ENCODE measurements around the gene CENPW.

CENPW gene

DNA sequence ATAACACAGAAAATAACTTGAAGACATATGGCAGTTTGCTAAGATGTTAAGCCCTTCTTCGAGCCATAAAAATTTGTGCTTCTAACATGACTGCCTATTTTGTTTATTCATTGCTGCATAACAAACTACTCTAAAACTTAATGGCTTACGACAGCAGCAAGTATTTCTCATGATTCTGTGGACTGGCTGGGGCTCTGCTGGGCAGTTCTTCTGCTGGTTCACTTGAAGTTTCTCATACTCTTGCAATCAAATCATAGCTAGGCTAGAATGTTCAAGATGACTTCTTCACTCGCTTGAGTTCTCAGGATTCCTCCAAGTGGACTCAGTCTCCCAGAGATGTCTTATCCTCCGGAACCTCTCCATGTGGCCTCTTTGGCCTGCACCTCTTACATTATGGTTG, 33.4 kb downstream of the CENPW start:
- DNase-seq (ENCODE audit: low read depth in 2 of 2) = no peak

DNA sequence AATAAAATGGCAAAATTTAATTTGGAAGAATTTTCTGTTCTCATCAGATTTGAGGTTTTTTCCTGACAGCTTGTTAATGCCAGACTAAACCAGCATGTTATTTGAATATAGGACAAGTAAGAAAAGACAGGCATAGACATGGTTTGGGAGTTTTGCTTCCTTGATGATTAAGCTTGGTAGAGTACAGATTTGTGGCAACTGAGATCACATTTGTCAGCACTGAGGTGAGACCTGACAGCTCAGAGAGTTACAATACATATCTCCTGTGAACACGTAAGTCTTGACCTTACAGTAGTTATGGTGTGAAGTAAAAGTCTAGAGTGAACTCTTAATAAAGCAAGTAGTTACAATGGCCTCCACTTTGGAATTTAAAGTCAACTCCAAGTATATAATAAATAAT, 34.5 kb downstream of the CENPW start:
- no peak for DNase-seq (ENCODE audit: low read depth in 2 of 2)

DNA sequence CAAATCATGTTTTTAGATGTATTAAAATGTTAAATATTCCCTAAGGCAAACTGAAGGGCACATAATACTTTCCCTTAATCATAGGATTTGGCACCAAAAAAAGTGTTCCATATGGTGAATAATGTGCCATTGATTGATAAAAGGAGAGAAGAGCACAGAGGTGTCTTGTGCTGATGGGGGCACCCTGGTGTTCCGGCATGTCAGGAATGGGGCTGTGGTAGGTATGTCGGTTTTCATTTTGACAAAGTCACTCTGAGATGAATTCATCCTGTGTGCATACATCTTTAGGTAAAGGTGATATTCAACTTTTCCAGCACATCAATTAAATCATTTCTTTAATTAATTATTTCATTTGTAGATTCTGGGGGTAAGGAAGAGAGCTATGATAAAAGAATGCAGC, 36.8 kb downstream of the CENPW start:
- no peak for DNase-seq (ENCODE audit: low read depth in 2 of 2)

DNA sequence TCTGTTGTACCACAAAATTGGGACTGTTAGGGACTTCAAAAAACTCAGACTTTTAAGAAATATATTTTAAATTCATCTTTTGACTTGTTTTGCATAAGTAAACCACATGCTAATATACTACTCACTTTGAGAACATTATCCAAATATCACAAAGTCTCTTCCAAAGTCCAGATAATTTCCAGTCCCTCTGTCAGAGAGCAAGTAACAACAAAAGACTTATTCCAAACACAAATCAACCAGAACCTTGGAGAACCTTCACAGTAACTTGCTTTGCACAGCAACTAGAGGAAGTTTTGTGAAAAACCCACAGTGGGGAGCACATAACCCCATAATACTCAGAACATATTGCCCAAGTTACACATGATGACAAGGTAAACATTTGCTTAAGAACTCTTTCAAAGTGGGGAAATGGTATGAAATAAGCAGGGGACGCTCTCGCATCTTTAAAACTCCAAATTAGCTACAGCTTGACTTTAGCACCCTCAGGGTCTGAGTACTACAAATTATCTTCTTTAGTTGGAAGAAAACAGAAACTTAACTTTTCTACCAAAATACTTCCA, 37.8 kb downstream of the CENPW start:
- no peak for DNase-seq (ENCODE audit: low read depth in 2 of 2)

DNA sequence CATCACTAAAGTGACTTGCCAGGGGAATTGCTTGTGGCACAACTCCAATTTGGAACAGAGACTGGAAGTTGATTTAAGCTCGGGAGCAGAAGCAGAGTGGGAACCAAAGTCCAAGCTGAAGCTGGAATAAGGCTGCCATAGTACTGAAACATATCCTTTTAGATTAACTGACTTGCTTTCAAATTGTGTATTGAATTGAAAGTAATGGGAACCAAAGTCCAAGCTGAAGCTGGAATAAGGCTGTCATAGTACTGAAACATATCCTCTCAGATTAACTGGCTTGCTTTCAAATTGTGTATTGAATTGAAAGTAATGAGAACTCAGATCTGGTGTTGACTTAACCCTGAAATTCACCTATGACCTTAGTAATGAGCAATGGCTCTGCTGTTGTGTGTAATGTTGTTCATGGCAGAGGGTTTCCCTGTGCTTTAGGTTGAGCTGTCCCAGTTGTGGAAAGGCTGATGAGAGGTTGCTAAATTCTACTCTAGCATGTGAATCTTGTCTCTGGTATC, 40.2 kb downstream of the CENPW start:
- DNase-seq (ENCODE audit: low read depth in 2 of 2) = no peak

DNA sequence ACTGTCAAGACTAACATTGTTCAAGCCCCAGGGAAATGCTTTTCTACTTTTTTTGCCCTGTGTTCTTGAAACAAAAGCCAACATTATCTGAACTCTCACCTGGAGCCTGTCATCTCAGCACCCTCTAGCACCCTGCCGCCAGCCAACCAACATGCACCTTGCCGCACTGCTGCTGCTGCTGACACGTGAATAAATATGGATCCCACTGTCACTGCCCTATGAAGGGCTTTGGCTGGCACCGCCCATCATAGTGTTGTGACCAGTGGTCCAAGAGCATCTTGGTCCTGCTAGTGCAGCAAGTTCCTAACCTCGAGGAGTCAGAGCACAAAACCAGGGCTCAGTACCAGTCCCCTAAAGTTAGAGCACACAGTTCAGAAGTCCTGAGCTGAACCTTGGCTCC, 41.6 kb downstream of the CENPW start:
- DNase-seq (ENCODE audit: low read depth in 2 of 2) = no peak

DNA sequence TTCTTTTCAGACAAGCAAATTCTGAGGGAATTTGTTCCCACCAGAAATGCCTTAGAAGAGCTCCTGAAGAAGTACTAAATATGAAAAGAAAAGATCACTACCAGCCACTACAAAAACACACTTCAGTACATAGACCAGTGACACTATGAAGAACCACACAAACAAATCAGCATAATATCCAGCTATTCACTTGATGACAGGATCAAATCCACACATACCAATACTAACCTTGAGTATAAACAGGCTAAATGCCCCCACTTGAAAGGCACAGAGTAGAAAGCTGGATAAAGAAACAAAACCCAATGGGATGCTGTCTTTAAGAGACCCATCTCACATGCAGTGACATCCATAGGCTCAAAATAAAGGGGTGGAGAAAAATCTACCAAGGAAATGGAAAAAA, 43.3 kb downstream of the CENPW start:
- no peak for DNase-seq (ENCODE audit: low read depth in 2 of 2)

DNA sequence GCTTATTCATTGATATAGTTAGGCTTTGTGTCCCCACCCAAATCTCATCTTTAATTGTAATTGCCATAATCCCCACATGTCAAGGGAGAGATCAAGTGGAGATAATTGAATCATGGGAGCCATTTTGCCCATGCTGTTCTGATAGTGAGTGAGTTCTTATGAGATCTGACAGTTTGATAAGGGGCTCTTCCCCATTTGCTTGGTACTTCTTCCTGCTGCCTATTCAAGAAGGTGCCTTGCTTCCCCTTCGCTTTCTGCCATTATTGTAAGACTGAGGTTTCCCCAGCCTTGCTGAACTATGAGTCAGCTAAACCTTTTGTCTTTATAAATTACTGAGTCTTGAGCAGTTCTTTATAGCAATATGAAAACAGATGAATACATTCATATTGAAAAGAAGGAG, 45.6 kb downstream of the CENPW start:
- DNase-seq (ENCODE audit: low read depth in 2 of 2) = no peak

DNA sequence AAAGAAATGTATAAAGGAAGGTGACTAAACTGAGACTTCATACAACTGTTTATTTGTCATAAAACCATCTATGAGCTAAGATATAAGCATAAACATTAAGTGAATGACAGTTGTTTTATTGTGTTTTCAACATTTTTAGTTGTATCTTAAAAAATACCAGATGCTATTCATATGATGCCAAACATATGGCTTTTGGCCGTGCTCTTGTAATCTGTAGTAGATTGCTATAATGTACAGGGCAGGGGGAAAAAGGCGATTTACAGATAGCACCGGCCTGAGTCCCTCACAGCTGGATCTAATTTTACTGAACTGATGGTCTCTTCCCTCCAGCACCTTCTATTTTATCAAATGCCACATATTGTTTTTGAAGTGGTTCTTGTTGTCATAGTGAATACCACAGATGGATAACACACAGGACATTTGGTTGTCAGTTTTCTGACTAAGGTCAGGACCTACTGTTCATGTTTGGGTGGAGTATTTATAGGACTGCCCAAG, 48.2 kb downstream of the CENPW start:
- DNase-seq (ENCODE audit: low read depth in 2 of 2) = no peak

DNA sequence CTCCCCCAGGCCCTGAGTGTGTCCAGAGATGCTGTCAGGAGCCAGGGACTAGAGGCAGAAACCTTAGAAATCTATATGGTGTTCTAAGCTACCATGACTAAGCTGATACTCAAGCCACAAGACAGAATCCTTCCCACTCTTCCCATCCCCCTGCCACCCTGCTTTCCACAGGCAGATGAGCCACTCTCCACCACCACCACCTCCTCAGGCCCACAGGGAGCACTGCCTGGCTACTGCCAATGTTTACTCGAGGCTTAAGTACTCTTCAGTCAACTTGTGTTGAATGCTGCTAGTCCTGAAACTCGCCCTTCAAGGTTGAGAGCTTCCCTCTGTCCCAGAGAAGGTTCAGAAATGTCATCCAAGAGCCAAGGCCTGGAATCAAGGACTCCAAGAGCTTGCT, 56.2 kb downstream of the CENPW start:
- no peak for DNase-seq (ENCODE audit: low read depth in 2 of 2)

All from fibroblast of skin of left biceps (primary cell).